Measurements from ENCODE around the gene ANKRD55.

DNA sequence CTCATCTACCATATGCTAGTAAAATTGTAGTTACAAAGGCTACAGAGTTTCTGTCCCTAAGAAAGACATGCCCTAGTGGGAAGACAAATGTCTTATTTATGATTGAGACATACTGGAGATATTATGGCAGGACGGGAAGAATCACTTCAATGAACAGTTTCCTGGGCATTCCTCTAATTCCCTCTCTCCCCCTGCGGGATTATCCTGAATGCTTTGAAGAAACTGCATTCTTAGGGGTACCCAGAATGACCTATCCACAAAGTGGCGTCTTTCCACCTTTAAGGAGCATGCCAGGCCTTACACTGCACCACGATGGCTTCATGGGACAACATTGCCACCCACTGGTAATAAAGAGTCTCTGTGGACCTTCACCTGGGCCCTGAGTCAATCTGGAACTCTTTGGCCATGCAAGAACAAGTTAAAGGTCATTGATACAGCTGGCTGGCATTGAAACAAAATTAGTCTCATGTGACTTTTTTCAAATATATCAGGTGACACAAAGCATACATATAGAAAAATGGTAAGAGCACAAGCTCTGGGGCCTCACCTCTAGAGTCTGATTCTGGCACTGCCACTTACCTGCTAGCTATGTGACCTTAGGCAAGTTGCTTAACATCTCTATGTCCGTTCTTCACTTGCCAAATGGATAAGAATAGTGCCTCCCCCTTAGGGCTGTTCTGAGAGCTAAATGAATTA lies 32.0 kb downstream of the ANKRD55 start:
- TF ChIP-seq, protein P1, sequence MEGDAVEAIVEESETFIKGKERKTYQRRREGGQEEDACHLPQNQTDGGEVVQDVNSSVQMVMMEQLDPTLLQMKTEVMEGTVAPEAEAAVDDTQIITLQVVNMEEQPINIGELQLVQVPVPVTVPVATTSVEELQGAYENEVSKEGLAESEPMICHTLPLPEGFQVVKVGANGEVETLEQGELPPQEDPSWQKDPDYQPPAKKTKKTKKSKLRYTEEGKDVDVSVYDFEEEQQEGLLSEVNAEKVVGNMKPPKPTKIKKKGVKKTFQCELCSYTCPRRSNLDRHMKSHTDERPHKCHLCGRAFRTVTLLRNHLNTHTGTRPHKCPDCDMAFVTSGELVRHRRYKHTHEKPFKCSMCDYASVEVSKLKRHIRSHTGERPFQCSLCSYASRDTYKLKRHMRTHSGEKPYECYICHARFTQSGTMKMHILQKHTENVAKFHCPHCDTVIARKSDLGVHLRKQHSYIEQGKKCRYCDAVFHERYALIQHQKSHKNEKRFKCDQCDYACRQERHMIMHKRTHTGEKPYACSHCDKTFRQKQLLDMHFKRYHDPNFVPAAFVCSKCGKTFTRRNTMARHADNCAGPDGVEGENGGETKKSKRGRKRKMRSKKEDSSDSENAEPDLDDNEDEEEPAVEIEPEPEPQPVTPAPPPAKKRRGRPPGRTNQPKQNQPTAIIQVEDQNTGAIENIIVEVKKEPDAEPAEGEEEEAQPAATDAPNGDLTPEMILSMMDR (IDR thresholded peaks at IDR 0.05; ENCODE audit: low read length), result peak; percentile 97
- no peak for TF ChIP-seq EZH2 (optimal IDR thresholded peaks at IDR 0.05; ENCODE audit: low read depth, low read length)
